Measurements from ENCODE around the gene RALGPS1.

DNA sequence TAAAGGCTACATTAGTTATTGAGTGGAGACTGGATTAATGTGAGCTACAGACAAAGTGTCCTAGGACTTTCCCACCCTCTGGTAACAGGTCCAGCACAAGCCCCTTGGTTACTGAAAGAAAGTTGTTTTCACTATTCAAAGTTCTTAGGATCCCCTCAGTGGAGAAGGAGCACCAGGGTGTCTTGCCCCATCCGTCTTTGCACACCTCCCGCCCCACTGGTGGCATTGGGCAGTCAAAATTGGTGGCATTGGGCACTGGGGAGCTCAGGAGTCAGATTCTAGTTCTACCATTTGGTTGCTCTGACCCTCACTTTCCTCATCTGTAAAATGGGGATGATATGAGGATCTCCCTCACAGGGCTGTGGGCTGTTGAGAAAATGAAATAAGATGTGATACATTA, 210.2 kb downstream of the RALGPS1 start:
- TF ChIP-seq, protein P1, sequence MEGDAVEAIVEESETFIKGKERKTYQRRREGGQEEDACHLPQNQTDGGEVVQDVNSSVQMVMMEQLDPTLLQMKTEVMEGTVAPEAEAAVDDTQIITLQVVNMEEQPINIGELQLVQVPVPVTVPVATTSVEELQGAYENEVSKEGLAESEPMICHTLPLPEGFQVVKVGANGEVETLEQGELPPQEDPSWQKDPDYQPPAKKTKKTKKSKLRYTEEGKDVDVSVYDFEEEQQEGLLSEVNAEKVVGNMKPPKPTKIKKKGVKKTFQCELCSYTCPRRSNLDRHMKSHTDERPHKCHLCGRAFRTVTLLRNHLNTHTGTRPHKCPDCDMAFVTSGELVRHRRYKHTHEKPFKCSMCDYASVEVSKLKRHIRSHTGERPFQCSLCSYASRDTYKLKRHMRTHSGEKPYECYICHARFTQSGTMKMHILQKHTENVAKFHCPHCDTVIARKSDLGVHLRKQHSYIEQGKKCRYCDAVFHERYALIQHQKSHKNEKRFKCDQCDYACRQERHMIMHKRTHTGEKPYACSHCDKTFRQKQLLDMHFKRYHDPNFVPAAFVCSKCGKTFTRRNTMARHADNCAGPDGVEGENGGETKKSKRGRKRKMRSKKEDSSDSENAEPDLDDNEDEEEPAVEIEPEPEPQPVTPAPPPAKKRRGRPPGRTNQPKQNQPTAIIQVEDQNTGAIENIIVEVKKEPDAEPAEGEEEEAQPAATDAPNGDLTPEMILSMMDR (IDR thresholded peaks at IDR 0.05): no peak
- TF ChIP-seq FOXP1 (CRISPR knock-in tag; IDR thresholded peaks at IDR 0.05; ENCODE audit: borderline replicate concordance): no peak
- no peak for TF ChIP-seq TEAD4 (CRISPR knock-in tag; IDR thresholded peaks at IDR 0.05)
- TF ChIP-seq, protein P2, sequence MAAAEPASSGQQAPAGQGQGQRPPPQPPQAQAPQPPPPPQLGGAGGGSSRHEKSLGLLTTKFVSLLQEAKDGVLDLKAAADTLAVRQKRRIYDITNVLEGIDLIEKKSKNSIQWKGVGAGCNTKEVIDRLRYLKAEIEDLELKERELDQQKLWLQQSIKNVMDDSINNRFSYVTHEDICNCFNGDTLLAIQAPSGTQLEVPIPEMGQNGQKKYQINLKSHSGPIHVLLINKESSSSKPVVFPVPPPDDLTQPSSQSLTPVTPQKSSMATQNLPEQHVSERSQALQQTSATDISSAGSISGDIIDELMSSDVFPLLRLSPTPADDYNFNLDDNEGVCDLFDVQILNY (CRISPR knock-in tag; IDR thresholded peaks at IDR 0.05): no peak
- no peak for TF ChIP-seq FOXJ3 (CRISPR knock-in tag; IDR thresholded peaks at IDR 0.05; ENCODE audit: borderline replicate concordance)
- TF ChIP-seq, protein P3, sequence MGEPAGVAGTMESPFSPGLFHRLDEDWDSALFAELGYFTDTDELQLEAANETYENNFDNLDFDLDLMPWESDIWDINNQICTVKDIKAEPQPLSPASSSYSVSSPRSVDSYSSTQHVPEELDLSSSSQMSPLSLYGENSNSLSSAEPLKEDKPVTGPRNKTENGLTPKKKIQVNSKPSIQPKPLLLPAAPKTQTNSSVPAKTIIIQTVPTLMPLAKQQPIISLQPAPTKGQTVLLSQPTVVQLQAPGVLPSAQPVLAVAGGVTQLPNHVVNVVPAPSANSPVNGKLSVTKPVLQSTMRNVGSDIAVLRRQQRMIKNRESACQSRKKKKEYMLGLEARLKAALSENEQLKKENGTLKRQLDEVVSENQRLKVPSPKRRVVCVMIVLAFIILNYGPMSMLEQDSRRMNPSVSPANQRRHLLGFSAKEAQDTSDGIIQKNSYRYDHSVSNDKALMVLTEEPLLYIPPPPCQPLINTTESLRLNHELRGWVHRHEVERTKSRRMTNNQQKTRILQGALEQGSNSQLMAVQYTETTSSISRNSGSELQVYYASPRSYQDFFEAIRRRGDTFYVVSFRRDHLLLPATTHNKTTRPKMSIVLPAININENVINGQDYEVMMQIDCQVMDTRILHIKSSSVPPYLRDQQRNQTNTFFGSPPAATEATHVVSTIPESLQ (CRISPR knock-in tag; IDR thresholded peaks at IDR 0.05): no peak
- TF ChIP-seq, protein P4, sequence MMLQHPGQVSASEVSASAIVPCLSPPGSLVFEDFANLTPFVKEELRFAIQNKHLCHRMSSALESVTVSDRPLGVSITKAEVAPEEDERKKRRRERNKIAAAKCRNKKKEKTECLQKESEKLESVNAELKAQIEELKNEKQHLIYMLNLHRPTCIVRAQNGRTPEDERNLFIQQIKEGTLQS (CRISPR knock-in tag; conservative IDR thresholded peaks at IDR 0.05): no peak
- TF ChIP-seq ZNF121 (CRISPR knock-in tag; IDR thresholded peaks at IDR 0.05): no peak
- TF ChIP-seq SMAD4 (CRISPR knock-in tag; IDR thresholded peaks at IDR 0.05): no peak
- no peak for TF ChIP-seq NR3C1 (CRISPR knock-in tag; conservative IDR thresholded peaks at IDR 0.05; ENCODE audit: low read depth)
- TF ChIP-seq, protein P5, sequence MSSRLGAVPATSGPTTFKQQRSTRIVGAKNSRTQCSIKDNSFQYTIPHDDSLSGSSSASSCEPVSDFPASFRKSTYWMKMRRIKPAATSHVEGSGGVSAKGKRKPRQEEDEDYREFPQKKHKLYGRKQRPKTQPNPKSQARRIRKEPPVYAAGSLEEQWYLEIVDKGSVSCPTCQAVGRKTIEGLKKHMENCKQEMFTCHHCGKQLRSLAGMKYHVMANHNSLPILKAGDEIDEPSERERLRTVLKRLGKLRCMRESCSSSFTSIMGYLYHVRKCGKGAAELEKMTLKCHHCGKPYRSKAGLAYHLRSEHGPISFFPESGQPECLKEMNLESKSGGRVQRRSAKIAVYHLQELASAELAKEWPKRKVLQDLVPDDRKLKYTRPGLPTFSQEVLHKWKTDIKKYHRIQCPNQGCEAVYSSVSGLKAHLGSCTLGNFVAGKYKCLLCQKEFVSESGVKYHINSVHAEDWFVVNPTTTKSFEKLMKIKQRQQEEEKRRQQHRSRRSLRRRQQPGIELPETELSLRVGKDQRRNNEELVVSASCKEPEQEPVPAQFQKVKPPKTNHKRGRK (CRISPR knock-in tag; IDR thresholded peaks at IDR 0.05; ENCODE audit: borderline replicate concordance): no peak
- TF ChIP-seq CBFB (CRISPR knock-in tag; IDR thresholded peaks at IDR 0.05; ENCODE audit: low read depth): no peak
- TF ChIP-seq, protein P6, sequence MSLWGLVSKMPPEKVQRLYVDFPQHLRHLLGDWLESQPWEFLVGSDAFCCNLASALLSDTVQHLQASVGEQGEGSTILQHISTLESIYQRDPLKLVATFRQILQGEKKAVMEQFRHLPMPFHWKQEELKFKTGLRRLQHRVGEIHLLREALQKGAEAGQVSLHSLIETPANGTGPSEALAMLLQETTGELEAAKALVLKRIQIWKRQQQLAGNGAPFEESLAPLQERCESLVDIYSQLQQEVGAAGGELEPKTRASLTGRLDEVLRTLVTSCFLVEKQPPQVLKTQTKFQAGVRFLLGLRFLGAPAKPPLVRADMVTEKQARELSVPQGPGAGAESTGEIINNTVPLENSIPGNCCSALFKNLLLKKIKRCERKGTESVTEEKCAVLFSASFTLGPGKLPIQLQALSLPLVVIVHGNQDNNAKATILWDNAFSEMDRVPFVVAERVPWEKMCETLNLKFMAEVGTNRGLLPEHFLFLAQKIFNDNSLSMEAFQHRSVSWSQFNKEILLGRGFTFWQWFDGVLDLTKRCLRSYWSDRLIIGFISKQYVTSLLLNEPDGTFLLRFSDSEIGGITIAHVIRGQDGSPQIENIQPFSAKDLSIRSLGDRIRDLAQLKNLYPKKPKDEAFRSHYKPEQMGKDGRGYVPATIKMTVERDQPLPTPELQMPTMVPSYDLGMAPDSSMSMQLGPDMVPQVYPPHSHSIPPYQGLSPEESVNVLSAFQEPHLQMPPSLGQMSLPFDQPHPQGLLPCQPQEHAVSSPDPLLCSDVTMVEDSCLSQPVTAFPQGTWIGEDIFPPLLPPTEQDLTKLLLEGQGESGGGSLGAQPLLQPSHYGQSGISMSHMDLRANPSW (CRISPR knock-in tag; conservative IDR thresholded peaks at IDR 0.05; ENCODE audit: low read depth): no peak
